ENCODE data around the gene RETREG1.

The RETREG1 gene

DNA sequence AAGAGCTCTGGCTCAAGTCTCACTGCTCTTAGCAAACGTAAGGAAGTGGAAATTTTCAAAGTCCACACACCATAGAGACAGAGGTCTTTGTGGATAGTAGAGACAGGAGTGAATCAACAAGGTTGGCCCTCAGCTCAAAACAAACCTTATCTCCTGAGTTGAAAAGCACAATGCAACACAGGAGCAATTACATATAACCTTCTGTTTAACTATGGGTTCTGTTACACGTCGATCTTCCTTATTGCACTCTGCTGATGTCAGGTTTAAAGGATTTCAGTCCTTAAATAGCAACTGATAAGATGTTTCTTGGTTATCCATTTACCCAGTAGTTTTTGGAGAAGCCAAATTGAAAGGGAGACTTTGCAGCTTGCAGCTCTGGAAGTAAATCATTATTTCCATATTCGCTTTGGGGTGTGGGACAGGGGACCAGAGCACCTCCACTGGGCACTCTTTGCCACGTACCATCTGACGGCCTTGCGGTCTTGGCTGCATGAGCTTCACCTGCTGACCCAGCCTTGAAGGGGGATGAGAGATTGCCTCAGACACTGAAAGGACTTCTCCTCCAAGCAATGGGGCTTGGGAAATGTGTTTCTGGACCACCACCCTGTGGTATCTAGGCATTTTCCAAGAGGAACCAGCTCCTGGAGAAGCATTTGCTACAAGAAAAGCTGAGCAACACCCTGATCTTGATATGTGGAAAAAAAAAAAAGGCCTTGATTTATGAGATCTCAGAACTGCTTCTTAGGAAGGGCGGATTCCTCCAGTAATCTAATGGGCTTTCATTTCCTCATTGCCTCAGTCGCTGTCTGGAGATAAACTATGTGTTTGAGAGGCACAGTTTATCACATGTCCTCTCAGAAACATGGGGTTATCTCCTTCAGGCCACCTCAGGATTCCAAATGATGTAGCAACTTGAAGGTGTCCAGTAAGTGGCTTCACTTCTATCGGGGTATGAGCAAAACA is 95.0 kb downstream of the RETREG1 start:
- no peak for DNase-seq

DNA sequence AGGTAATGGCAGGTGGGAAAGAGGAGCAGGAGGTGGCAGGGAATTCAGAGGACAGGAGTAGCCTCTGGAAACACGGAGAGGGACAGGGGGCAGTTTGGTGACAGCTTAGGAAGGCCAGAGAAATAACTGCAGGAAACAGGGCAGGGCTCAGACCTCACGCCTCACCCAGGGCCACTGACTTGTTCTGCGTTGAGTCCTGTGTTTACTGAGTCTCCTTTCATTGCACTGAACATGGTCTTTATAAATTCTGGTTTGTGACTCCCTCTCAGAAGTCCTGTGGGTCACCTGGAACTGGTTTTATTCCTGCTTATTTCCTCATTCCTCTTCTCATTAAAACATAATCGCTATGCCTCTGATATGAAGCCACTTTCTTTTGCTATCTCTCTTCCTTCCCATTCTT is 96.0 kb downstream of the RETREG1 start:
- DNase-seq, result no peak

DNA sequence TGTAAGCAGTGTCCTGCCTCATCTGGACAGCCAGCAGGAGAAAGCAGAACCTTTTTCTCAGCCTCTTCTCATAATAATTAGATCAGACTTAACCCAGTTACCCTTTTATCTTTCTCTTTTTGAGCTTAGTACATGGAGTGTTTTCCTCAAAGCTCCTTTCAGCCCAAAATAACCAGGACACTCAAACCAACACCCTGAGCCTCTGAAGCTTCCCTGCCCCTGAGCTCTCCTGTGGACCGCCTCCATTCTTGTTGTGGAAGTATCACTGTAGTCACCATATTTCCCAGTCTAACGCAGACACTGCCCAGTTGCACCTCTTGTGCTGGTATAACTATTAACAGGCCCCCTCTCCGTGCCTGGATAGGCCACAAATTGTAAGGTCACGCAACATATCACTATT is 97.4 kb downstream of the RETREG1 start:
- DNase-seq, result no peak

DNA sequence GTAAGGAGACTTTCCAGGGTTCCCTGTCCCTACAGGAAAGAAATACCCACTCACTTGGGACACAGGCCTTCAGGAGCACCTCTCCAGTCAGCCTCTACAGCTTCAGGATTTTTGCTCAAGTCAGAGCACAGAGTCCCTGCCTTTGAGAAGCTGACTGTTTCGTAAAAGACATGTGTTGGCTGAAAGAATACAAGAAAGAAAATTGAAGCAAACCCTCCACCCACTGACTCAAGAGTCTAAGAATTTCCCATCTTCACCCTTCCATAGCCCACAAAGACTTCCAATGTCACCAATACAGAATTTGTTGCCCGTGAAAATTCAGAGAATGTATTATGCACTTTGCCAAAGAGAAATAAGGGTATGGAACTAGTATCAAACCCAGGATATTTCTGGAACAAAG is 98.2 kb downstream of the RETREG1 start:
- no peak for DNase-seq

DNA sequence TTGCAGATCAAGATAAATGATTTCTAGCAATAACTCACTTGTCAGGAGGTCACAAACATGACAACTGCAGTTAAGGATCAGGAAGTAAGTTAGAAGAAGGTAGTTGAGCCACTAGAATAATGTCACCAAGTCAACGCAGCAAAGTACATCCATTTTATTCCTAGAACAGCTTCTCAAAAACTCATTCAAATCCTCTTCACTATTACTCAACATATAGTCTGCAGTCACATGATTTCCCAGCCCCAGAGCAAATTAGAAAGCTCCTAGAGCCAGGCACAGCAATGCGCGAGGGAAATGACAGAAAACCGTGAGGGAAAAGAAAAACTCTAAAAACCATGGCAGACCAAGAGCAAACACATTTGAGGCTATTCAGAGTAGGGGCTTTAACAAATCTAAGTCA is 101.3 kb downstream of the RETREG1 start:
- DNase-seq, result no peak

DNA sequence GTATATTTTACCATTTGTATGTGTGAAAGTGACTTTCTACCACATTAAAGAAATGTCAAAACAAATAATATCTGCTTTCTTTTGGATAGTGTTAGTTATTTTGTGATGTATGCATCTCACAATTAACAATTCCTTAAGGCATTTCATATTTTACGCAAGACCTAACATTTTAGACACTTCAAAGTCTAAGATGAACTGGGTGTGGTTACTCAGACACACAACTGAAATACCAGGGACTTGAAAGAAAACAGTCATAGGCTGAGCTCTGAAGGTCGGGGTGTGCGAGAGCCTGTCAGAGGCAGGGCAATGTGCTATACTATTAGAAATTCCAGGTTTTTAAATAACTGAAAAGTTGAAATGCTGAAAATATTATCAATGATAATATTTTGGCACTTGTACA is 106.7 kb downstream of the RETREG1 start:
- DNase-seq, result no peak

DNA sequence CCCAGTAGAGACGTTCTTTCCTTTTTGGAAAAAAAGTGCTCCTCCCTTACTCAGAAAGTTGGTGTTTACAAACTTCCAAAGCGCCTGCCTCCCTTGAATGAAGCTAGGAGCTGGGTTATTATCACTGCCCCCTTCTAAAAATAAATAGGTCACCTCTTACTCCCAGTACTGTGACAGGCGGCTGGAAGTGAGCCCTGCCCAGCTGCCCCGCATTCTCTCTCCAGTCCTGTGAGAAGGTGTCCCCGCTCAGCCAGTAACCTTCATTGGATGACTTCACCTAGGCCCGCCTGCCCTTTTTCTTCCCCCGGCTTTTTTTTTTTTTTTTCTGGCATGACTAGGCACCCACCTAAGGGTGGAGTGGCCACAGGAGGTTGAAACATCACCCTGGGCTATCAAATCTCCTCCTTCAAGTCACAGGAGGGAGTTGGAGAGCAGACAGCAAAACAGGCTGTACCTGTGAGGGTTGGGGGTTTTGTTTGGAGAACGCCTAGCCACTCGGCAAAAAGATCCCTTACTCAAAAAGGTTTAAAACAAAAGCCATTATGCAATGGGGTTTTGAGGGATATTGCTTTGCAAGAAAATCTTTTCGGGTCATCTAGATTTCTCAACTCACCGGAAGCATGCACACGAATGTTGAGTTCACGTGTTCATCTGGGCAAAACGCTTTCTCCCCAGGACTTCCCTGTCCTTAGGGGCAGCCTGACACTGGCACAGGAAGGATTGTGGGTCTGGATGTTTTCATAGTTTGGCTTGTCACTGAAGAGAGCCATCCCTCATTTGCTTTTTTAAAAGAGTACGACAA is 107.9 kb downstream of the RETREG1 start:
- DNase-seq, result no peak

DNA sequence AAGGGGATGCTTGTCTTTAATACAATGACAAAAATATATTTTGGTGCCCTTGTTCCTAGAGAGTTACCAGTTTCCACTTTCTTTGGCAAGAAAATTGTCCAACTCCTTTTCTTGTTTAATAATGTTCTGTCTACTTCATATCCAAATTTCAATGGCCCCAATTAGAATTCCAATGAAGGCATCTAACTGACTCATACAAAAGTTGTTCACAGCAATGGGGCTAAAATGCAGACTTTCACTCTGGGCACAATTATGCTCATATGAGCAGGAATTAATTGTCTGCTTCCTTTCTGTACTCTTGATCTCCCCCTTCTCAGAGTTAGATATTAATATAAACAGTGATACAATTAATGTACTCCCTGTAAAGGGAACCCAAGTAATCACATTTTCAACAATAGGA is 109.1 kb downstream of the RETREG1 start:
- DNase-seq, result no peak

DNA sequence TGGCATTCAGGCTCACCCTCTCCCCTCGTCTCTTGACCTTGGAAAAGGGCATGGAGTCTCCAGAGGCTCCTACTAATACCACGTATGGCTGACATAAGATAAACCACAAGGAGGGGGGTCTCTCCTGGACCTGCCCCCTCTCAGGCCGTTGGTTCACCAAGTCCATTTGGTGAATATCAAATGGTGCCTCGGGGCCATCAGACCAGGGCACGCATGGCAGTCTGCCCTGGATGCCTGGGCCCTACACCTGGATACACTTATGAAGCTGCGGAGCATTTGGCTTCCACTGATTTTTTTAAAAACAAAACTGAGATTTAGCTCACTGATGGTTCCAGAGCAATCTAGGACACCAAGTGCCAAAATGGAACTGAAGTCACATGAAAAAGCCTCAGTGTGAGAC is 110.9 kb downstream of the RETREG1 start:
- DNase-seq, result no peak

DNA sequence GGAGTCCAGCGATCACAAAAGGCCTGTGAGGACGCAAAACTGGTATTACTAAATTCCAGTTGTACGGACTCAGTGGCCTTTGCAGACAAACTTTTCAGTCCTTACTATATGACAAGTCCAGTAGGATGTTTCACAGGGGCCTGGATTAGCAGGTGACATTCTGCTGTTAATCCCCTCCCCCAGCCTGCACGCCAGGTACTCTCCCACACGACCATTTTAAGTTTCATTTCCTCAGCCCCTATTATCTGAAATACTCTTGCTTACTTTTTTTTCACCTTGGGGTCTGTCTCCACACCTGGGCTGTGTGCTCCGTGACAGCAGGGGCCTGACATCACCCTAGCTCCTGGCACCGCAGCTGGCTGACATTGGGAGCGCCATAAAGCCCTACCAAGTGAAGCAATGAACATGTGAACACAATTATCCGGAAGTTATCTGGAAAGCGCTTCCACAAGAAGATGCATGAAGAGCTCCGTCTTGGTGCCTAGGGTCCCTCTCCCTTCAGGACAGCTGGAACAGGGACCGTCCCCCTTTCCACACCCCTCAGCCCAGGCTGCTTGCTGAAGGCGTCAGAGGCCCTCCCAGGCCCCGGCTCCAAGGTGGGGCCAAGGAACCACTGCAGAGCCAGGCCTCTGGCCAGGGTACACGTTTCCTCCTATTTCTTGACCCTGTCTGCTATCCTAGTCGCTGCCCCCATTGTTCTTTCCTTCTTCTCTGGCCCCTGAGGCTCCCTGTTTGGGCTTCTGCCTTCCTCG is 111.5 kb downstream of the RETREG1 start:
- no peak for DNase-seq

DNA sequence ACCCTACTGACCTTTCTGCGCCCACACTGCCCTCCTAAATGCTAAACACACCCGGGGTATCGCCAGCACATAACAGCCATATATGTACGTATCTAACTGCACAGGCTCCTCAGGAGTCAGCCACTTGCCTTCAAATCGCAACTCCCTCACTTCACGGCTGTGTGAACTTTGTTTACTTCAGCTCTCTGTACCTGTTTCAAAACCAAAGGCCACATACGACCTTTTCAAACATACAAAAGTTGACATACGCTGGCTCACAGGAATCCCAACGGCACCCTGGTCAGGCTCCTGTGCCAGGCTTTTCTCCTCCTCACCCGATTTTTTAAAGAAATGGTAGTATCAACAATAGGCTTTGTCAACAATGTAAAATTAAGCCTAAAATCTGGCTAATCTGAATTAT is 112.2 kb downstream of the RETREG1 start:
- no peak for DNase-seq

DNA sequence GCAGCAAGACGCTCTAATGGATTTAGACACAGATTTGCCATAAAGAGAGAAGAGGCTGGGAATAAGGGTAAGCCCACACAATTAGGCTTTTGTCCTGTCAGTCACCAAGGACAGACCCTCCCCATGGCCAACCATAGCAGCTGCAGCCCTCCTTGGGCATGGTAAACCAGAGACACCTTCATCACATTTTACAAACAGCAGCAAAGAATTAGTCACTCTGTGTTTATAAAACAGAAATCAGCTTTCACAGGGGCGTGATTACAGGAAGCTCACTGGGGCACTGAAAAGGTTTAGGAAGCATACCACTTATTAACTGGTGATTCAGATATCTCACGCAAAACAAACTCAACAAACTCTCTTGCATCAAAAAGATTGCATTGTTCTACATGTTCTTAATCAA is 113.9 kb downstream of the RETREG1 start:
- no peak for DNase-seq

DNA sequence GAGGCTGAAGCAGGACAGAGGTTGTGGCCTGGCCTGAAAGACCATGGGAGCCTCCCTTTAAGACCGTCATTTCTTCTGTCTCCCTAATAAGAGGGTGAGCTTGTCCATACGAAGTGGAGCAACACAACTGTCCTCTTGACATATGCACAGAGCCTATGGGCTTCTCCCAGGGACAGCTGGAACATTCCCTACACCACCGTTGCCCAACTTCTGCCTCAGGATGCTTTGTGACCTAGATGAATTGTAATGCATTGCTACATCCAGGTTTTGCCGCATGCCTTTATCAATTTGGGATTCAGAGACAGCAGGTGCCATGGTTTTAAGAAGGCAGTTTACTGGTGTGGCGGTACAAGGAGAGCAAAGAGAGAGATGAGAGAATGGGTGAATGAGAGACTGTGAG is 116.8 kb downstream of the RETREG1 start:
- DNase-seq, result no peak

DNA sequence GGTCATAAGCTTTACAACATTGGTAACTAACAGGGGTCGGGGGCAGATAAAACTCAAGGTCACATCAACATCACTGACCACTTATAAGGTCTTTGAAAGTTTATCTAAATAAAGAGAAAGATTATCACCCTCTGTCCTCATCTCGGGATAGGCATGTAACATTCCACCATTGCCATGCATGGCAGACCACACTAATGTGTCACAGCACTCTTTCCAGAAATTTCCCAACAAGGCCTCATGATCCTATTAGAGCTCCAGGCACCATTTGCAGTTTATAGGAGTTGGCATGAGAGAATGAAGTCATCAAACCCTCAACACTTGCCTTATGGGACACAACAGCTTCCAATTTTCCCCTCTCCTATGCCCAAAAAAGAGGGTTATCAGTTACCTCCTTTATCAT is 119.3 kb downstream of the RETREG1 start:
- no peak for DNase-seq

DNA sequence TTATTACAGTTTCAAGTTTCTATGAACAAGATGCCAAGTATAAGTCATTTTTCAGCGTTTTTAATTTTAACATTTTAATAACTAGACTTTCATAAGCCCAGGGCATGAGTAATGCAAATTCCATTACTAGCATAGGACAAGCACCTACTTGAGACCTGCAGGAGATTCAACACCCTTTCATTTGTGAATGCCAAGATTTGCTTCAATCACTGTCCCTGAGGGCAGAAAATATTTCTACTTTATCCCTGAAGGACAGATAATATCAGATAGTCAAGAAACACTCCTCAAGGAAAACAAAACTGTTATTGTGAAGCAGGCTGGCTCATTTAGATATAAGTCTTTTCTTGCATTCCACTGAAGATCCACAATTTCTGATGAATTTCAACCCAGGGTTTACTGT is 123.5 kb downstream of the RETREG1 start:
- no peak for DNase-seq

DNA sequence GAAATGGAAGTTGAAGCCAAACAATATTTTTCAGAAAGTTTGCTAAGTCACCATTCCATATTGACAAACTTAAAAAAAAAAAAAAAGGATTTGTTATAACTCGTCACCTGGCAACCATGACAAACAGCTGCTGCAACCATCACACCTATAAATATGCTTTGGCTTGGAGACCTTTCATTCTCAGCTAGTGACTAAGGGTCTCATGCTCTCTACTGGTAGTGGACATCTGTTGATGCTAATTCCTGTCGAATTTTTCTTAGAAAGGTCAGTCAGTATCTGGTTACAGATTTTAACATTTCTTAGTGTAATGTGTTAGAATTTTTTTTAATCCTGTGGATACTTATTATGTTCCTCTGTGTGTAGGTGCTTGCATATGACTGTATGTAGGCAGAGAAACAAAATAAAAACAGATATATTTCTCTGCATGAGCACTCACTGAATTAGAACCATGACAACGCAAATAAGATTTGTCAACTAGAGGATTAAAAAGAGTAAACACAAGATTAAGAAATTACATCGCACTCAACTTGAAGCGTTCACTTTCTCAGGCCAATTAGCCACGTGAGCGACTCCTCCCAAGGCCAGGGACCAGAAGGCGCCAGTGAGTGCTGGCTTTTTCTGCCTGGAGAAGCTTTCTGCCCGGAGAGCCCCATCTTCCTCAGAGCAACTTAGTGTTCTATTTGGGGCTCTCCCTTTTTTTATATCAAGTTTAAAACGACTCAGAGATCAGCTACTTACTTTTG is 124.2 kb downstream of the RETREG1 start:
- DNase-seq, result no peak

DNA sequence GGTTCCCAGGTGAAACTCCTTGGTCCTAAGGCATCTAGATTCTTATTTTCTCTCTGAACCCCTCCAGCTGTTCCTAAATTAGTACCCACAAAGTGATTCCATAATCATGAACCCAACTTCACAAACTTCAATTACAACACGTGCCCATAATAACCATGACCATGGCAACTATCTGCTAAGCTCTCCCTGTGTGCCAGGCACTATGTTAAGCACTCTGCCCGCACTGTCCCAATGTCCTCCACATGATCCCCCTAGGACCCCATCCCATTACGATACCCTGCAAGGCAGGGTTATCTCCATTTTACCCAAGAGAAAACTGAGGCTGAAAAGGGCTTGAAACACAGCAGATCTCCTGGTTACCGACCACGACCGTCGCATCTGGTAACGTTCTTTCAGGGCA is 125.9 kb downstream of the RETREG1 start:
- no peak for DNase-seq

DNA sequence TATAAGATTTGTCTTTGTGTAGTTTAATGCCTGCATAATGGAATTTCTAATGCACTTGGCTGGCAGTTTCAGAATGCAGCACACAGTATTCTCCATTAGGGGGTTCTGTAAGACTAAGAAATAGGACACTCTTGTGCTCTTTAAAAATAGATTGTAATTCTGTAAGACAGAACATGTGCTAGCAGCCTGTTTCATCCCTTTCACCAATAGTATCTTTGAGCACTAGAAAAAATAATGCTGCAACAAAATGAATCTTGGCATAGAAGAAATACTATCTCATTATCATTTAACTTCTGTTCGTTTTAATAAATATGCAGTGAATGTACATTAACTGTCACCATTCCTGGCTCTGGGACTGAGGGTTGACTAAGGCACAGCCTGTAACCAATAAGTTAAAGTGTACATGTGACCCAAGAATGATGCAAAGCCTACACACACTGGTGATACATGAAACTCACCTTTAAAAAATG is 127.4 kb downstream of the RETREG1 start:
- no peak for DNase-seq

DNA sequence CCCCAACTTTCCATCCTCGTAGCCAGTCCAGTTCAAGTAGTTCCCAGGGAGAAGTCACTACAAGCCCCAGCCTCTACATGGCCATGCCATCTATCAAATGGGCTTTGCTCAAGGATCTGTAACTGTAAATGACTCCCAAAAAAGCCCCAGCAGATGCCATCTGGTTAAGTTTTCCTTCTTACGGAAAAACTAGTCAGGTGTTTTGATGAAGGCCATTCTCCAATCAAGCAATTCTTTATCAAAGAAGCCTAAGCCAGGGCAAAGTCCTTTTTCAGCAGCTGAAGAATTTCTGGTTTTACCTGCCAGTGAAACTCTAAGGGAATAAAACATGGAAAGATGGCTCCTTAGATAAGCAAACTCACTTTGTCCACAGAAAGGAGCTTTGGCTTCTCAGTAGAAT is 129.3 kb downstream of the RETREG1 start:
- no peak for DNase-seq

DNA sequence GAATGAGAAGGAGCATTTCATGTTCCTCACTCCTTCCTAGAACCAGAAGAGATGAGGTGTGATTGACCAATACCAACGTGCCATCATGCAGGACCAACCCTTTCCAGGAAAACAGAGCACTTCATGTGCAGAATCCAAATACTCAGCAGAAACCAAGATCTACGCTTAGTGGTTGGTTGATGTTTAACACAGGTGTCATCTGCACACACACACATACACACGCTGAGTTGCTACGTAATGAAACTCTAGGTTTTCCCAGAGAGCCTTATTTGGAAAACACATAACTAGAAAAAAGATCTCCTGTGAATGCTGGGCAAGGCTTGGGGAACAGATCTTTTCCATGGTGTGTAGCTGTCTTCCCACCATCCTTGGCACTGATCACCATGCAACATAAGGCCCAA is 130.1 kb downstream of the RETREG1 start:
- no peak for DNase-seq

DNA sequence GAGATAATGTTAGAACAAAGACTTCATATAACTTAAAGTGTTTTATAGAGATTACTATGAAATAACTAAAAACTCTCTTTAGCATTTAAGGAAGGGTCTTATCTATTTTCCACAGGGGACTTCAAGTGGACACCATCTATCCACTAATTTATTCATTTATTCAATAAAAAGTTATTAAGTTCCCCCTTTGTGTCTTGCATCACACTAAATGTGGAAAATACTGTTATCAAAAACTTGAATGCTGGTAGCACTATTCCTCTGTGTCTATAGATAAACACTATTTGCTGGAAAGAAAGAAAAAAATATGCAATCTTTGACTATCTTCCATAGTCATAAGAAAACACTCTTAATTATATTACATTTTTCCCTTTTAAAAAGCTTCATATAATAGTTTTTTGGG is 131.1 kb downstream of the RETREG1 start:
- DNase-seq, result no peak

DNA sequence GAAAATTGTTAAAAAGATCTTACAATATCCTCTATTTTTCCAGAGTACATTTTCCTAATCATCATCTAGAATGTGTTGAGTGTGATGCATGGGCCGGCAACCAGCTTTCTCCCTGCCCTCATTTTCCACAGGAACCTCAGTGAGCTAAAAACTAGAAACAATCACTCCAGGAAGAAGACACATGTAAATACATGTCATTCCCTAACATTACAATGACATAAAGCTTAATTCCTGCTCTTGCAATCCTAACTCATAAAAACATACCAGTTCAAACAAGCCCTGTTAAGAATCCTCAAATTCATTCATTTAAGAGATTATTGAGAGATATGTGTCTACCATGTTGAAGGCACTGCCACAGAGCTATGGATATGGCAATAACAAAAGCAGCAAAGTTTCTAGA is 132.7 kb downstream of the RETREG1 start:
- DNase-seq, result no peak

DNA sequence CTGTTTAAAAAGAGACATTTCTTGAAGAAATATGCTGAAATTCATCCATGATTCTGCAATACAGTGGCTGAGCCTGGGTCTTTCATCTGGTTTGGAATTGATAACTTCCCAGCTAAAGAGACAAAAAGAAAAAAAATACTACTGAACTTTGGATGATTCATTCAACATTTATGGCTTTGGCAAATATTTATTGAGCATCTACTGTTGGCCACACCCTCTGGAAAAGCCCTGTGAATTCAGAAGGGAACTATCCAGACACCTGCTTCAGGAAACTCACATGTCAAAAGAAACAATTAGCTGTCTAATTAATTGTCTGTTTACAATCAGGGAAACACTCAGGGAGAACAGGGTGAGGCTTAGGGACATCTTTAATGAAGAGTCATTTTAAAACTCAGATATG is 133.4 kb downstream of the RETREG1 start:
- DNase-seq, result no peak

All from stimulated activated CD8-positive, alpha-beta memory T cell treated with anti-CD3 and anti-CD28 coated beads, Interleukin-4, amount 100 ng/mL, for 48 hours (primary cell).